ENCODE results near the gene PRLR. TPM values are rescaled to one million over a fixed set of nuclear protein-coding genes. Genes with fewer than 3 reads are reported as not detected.
A peak's percentile ranks its signal among the peaks of the same experiment; 100 is the strongest.

Gene PRLR
- total RNA-seq, 1 experiment from 2014 or later: 2.5 TPM

DNA sequence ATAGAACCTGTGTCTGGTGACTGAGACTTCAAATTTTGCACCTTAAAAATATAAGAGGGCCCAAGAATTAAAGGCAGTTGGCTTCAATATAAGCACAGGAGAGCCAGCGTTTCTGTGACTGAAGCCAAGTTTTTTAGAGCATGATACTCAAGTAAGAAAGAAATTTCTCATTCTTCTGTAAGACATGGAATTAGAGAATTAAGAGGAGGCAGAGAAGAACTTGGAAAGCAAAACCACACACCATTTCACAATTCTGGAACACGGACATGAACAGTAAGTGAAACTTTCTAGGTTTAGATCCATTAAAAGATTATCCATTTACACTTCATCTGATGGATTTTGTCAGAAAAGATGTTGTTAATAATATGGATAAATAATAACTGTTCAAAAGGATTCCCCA, 173.6 kb downstream of the PRLR start:
- Histone ChIP-seq H4K91ac (ENCODE audit: insufficient read length, low read depth, low read length) (no peak overlapping the region), H3K4me2 (ENCODE audit: insufficient read depth, insufficient read length, low read length) (no peak overlapping the region), H3K23me2 (ENCODE audit: insufficient read length, low read depth, low read length, poor library complexity, severe bottlenecking) (no peaks in the 10 kb centered on the region), H3K79me2 (ENCODE audit: insufficient read depth, low read length) (no peaks in the 10 kb centered on the region), H2BK12ac (ENCODE audit: insufficient read length, low read depth, low read length) (no peak overlapping the region), H4K8ac (replicated peaks; ENCODE audit: insufficient read length, low read depth, low read length) (no peak overlapping the region), H3K27ac (ENCODE audit: insufficient read length, low read depth, low read length) (no peak overlapping the region), H4K5ac (ENCODE audit: insufficient read length, low read depth, low read length) (no peak overlapping the region), H3K18ac (ENCODE audit: insufficient read length, low read depth, low read length) (no peak overlapping the region), H3K4ac (ENCODE audit: low read depth, low read length) (no peak overlapping the region), H3K14ac (ENCODE audit: insufficient read depth, low read length) (no peak overlapping the region), H3K23ac (ENCODE audit: insufficient read length, low read depth, low read length) (no peak overlapping the region), H3K56ac (ENCODE audit: insufficient read length, low read depth, low read length) (no peak overlapping the region), H3K4me1 (ENCODE audit: insufficient read depth, low read length) (peaks cover 3% of the 10 kb centered on the region; the same call in 1 of the 2 replicates), H2AFZ (ENCODE audit: low read length) (no peak overlapping the region), H3K9me3 (ENCODE audit: control insufficient read depth, low read depth, low read length) (no peaks in the 10 kb centered on the region), H3T11ph (ENCODE audit: low read length) (no peak overlapping the region), H2BK15ac (ENCODE audit: low read depth, low read length) (no peak overlapping the region), H2BK120ac (ENCODE audit: low read depth, low read length, poor library complexity, severe bottlenecking) (no peak overlapping the region), H2AK5ac (ENCODE audit: insufficient read length, low read length) (no peak overlapping the region), H4K20me1 (ENCODE audit: control insufficient read depth, insufficient read depth, insufficient read length) (no peaks in the 10 kb centered on the region), H2BK5ac (ENCODE audit: insufficient read length, low read length) (no peak overlapping the region), H3K79me1 (ENCODE audit: insufficient read depth, low read depth, low read length, poor library complexity, severe bottlenecking) (no peaks in the 10 kb centered on the region), H2BK20ac (ENCODE audit: low read depth, low read length, poor library complexity, severe bottlenecking) (no peak overlapping the region), H3K9ac (ENCODE audit: extremely low read depth, insufficient read length, low read length) (no peak overlapping the region), H3K27me3 (ENCODE audit: insufficient read depth, low read length) (no peaks in the 10 kb centered on the region)
- DNase-seq: no peak
- WGBS (ENCODE audit: extremely low coverage, insufficient read length, low lambda C conversion rate): no CpG with 5 or more reads among the region's 2 CpGs
- H3K4me1 Mint-ChIP-seq: peaks cover 10 to 20% of the 10 kb centered on the region in 2 experiments
- no peak overlapping the region for H3K4me3 Mint-ChIP-seq
- no peaks in the 10 kb centered on the region for H3K27me3 Mint-ChIP-seq (ENCODE audit: low read depth)
- no peaks in the 10 kb centered on the region for H3K36me3 Mint-ChIP-seq (ENCODE audit: insufficient read depth in 1 of 3, low read depth in 3 of 3)
- 0 out of 7 replicates have a peak overlapping the region, but pooled peaks of 1 of the 3 experiments have one; percentile 49 for H3K27ac Mint-ChIP-seq
- TF ChIP-seq, protein P1, sequence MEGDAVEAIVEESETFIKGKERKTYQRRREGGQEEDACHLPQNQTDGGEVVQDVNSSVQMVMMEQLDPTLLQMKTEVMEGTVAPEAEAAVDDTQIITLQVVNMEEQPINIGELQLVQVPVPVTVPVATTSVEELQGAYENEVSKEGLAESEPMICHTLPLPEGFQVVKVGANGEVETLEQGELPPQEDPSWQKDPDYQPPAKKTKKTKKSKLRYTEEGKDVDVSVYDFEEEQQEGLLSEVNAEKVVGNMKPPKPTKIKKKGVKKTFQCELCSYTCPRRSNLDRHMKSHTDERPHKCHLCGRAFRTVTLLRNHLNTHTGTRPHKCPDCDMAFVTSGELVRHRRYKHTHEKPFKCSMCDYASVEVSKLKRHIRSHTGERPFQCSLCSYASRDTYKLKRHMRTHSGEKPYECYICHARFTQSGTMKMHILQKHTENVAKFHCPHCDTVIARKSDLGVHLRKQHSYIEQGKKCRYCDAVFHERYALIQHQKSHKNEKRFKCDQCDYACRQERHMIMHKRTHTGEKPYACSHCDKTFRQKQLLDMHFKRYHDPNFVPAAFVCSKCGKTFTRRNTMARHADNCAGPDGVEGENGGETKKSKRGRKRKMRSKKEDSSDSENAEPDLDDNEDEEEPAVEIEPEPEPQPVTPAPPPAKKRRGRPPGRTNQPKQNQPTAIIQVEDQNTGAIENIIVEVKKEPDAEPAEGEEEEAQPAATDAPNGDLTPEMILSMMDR (conservative IDR thresholded peaks at IDR 0.05): no peak
- no peaks in the 10 kb centered on the region for H3K9me3 Mint-ChIP-seq
